HEK293 (cell line): ENCODE results near the gene RANGAP1.

ENCODE experiments used
- ELK4 ChIP-seq: IDR thresholded peaks from 2 replicates; pipeline ENCODE4 v1.6.1; 2011; ENCODE audit warnings: mild to moderate bottlenecking, low read depth, low read length, borderline replicate concordance
- HIC1 ChIP-seq: fragments of 450-650 bp; formaldehyde crosslinking; IDR thresholded peaks from 2 replicates; pipeline ENCODE4 v1.5.1; 2016; ENCODE audit warnings: missing biosample characterization, missing genetic modification characterization
- KLF1 ChIP-seq: fragments of 450-650 bp; formaldehyde crosslinking; IDR thresholded peaks from 2 replicates; pipeline ENCODE4 v1.5.1; 2016; ENCODE audit warnings: missing biosample characterization, missing genetic modification characterization
- MEIS1 ChIP-seq: sonication (generic); formaldehyde crosslinking; IDR thresholded peaks from 2 replicates; pipeline ENCODE4 v1.8.1; 2022; ENCODE audit warnings: missing genetic modification reagents, mild to moderate bottlenecking, borderline replicate concordance
- SP2 ChIP-seq: fragments of 450-650 bp; formaldehyde crosslinking; IDR thresholded peaks from 2 replicates; pipeline ENCODE4 v1.5.1; 2016; ENCODE audit warnings: missing biosample characterization, missing genetic modification characterization
- YY1 ChIP-seq: fragments of 450-650 bp; formaldehyde crosslinking; IDR thresholded peaks from 2 replicates; pipeline ENCODE4 v1.5.1; 2018; ENCODE audit warnings: missing biosample characterization, missing genetic modification characterization
- ZBTB17 ChIP-seq: fragments of 450-650 bp; formaldehyde crosslinking; IDR thresholded peaks from 2 replicates; pipeline ENCODE4 v1.5.1; 2016; ENCODE audit warnings: missing biosample characterization, missing genetic modification characterization
- ZBTB20 ChIP-seq: fragments of 450-650 bp; formaldehyde crosslinking; IDR thresholded peaks from 2 replicates; pipeline ENCODE4 v1.5.1; 2016; ENCODE audit warnings: missing biosample characterization, missing genetic modification characterization
- ZBTB26 ChIP-seq: fragments of 450-650 bp; formaldehyde crosslinking; optimal IDR thresholded peaks from 2 replicates; pipeline ENCODE3; 2016; ENCODE audit warnings: missing biosample characterization, mild to moderate bottlenecking, missing genetic modification characterization
- ZBTB6 ChIP-seq: fragments of 450-650 bp; formaldehyde crosslinking; IDR thresholded peaks from 2 replicates; pipeline ENCODE4 v1.5.1; 2017; ENCODE audit warnings: missing biosample characterization, missing genetic modification characterization
- ZFP69B ChIP-seq: fragments of 450-650 bp; formaldehyde crosslinking; IDR thresholded peaks from 2 replicates; pipeline ENCODE4 v1.5.1; 2016; ENCODE audit warnings: missing biosample characterization, missing genetic modification characterization
- ZNF184 ChIP-seq: fragments of 450-650 bp; IDR thresholded peaks from 2 replicates; pipeline ENCODE4 v1.5.1; 2018; ENCODE audit warnings: missing biosample characterization, mild to moderate bottlenecking, missing genetic modification characterization
- ZNF366 ChIP-seq: fragments of 450-650 bp; formaldehyde crosslinking; conservative IDR thresholded peaks from 2 replicates; pipeline ENCODE4 v1.5.1; 2016; ENCODE audit warnings: missing biosample characterization, missing genetic modification characterization
- ZNF394 ChIP-seq: fragments of 450-650 bp; formaldehyde crosslinking; IDR thresholded peaks from 2 replicates; pipeline ENCODE4 v1.5.1; 2016; ENCODE audit warnings: missing biosample characterization, missing genetic modification characterization, mild to moderate bottlenecking, moderate library complexity, borderline replicate concordance
- ZNF416 ChIP-seq: fragments of 450-650 bp; formaldehyde crosslinking; IDR thresholded peaks from 2 replicates; pipeline ENCODE4 v1.5.1; 2016; ENCODE audit warnings: missing biosample characterization, missing genetic modification characterization
- ZNF48 ChIP-seq: fragments of 450-650 bp; formaldehyde crosslinking; IDR thresholded peaks from 2 replicates; pipeline ENCODE4 v1.5.1; 2016; ENCODE audit warnings: missing biosample characterization, missing genetic modification characterization
- ZNF501 ChIP-seq: fragments of 450-650 bp; formaldehyde crosslinking; IDR thresholded peaks from 2 replicates; pipeline ENCODE4 v1.5.1; 2016; ENCODE audit warnings: missing biosample characterization, missing genetic modification characterization
- ZNF513 ChIP-seq: fragments of 450-650 bp; IDR thresholded peaks from 2 replicates; pipeline ENCODE4 v1.5.1; 2018; ENCODE audit warnings: missing biosample characterization, missing genetic modification characterization
- ZNF521 ChIP-seq: fragments of 450-650 bp; formaldehyde crosslinking; IDR thresholded peaks from 2 replicates; pipeline ENCODE4 v1.5.1; 2017; ENCODE audit warnings: missing biosample characterization, mild to moderate bottlenecking, missing genetic modification characterization
- ZNF530 ChIP-seq: fragments of 450-650 bp; formaldehyde crosslinking; IDR thresholded peaks from 2 replicates; pipeline ENCODE4 v1.5.1; 2016; ENCODE audit warnings: low read depth, missing biosample characterization, missing genetic modification characterization
- ZNF548 ChIP-seq: fragments of 450-650 bp; formaldehyde crosslinking; IDR thresholded peaks from 2 replicates; pipeline ENCODE4 v1.5.1; 2016; ENCODE audit warnings: missing biosample characterization, missing genetic modification characterization
- ZNF555 ChIP-seq: fragments of 450-650 bp; formaldehyde crosslinking; conservative IDR thresholded peaks from 2 replicates; pipeline ENCODE4 v1.5.1; 2017; ENCODE audit warnings: missing biosample characterization, mild to moderate bottlenecking, missing genetic modification characterization, inconsistent platforms
- ZNF621 ChIP-seq: fragments of 450-650 bp; formaldehyde crosslinking; IDR thresholded peaks from 2 replicates; pipeline ENCODE4 v1.5.1; 2017; ENCODE audit warnings: missing biosample characterization, missing genetic modification characterization
- ZNF624 ChIP-seq: fragments of 450-650 bp; formaldehyde crosslinking; IDR thresholded peaks from 2 replicates; pipeline ENCODE4 v1.5.1; 2017; ENCODE audit warnings: missing biosample characterization, missing genetic modification characterization
- ZNF654 ChIP-seq: fragments of 450-650 bp; formaldehyde crosslinking; IDR thresholded peaks from 2 replicates; pipeline ENCODE4 v1.5.1; 2016; ENCODE audit warnings: low read depth, missing biosample characterization, missing genetic modification characterization
- ZNF747 ChIP-seq: fragments of 450-650 bp; formaldehyde crosslinking; IDR thresholded peaks from 2 replicates; pipeline ENCODE4 v1.5.1; 2016; ENCODE audit warnings: missing biosample characterization, missing genetic modification characterization
- ZNF76 ChIP-seq: fragments of 450-650 bp; formaldehyde crosslinking; IDR thresholded peaks from 2 replicates; pipeline ENCODE4; 2016; ENCODE audit warnings: low read depth, missing biosample characterization, missing genetic modification characterization, borderline replicate concordance
- ZSCAN4 ChIP-seq: fragments of 450-650 bp; formaldehyde crosslinking; IDR thresholded peaks from 2 replicates; pipeline ENCODE4 v1.5.1; 2017; ENCODE audit warnings: missing biosample characterization, missing genetic modification characterization

Gene RANGAP1

GRCh38 chr22:41285820-41286638, at the start of gene RANGAP1 (continued):
- TF ChIP-seq HIC1 (tag by site-specific recombination) (no peak), ZBTB20 (peak; percentile 25; the same call in 1 of the 2 replicates), ZBTB17 (tag by site-specific recombination) (peak; percentile 59), ZNF521 (tag by site-specific recombination) (no peak), ZNF76 (tag by site-specific recombination) (peak; percentile 100), SP2 (tag by site-specific recombination) (peak; percentile 90), ZNF48 (no peak), ZFP69B (no peak), ZNF416 (tag by site-specific recombination) (no peak), ELK4 (no peak), KLF1 (tag by site-specific recombination) (no peak; the same call in 1 of the 2 replicates), ZNF747 (no peak), ZBTB6 (tag by site-specific recombination) (no peak), ZNF394 (tag by site-specific recombination) (no peak), ZNF654 (no peak), ZNF501 (tag by site-specific recombination) (no peak; the same call in 1 of the 2 replicates), ZNF513 (tag by site-specific recombination) (no peak), ZNF621 (tag by site-specific recombination) (no peak), ZNF555 (tag by site-specific recombination) (no peak), ZNF530 (tag by site-specific recombination) (0 out of 2 replicates have a peak, but pooled peaks have one; percentile 30), ZNF548 (tag by site-specific recombination) (no peak), ZBTB26 (tag by site-specific recombination) (peak; percentile 82), ZSCAN4 (tag by site-specific recombination) (no peak), ZNF184 (tag by site-specific recombination) (no peak), MEIS1 (CRISPR knock-in tag) (no peak; the same call in 1 of the 2 replicates), ZNF366 (tag by site-specific recombination) (0 out of 2 replicates have a peak, but pooled peaks have one; percentile 7), YY1 (tag by site-specific recombination) (peak; percentile 80), ZNF624 (no peak)
- TF ChIP-seq, all 188 proteins: peak for 49
